HG03342 (cell line): ENCODE results near the gene PLAC8L1.

Experiments
- ATAC-seq: cut with Tn5 transposase; IDR thresholded peaks from one replicate; pipeline ENCODE4 v1.9.1; 2021; ENCODE audit warnings: mild to moderate bottlenecking, moderate library complexity; ENCODE audit not compliant: unreplicated experiment

Gene PLAC8L1

DNA sequence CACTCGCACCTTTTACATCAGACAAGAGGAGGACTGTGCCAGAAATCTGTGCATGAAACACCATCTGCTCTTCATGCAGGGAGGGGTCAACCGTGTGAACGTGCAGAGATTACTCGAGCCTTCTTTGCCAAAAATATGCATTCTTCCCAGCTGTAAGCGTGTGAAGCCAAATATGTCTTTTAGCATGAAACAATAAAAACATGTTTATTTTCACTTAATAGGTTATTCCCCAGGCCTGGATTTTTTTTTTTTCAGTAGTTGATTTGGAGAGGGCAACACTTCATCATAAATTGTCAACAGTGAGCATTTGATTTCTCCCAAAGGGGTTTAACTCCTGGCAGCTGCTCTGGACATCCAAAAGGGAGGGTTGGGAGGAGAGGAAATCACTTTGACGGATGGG, 23.8 kb downstream of the PLAC8L1 start:
- no peak for ATAC-seq

DNA sequence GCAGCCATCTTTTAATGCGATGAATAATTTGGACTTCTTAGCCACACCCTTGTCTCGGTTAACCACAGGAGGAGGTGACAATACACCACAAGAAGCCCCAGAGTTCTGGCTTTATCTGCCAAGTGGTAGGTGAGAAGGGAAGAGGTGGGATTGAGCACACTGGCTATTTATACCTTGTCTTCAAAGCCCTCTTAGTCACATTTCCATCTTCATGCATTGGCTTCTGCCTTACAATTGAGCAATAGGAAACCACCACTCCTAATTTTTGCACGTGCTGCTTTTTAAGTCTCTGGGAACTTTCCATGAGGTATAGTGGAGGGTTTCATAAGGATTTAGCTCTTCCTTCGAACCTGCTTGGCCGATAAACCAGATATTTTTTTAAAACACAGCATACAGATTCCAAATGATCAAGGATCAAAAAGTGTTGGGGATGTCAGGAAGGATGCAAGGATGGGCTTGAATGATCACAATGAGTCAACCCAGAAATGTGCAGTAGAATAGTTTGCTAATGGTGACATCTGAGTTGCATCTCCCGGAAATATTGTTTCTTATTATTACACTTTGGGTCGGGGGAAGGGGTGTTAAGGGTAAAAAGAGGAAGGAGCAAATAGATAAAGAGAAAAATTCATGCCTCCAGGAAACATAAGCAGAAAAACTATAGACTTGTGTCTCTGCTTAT, 25.5 kb downstream of the PLAC8L1 start:
- peak; percentile 38 for ATAC-seq

DNA sequence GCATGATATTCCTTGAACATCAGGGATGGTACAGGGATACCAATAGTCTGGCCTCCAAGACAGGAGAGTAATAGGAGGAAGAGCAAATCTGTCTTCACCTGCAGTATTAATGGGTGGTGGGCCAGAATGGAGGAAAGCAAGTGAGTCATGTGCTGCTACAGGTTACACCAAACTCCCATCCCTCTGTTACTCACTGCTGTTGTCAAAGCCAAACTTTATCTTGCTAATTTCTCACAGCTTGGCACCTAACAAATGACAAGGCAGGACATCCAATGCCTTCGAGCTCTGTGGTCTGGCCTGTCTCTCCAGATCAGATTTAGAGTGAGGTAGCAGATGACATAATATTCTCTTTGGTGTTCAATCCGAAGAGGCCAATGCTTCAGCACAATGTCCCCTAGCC, 26.8 kb downstream of the PLAC8L1 start:
- ATAC-seq, result no peak

DNA sequence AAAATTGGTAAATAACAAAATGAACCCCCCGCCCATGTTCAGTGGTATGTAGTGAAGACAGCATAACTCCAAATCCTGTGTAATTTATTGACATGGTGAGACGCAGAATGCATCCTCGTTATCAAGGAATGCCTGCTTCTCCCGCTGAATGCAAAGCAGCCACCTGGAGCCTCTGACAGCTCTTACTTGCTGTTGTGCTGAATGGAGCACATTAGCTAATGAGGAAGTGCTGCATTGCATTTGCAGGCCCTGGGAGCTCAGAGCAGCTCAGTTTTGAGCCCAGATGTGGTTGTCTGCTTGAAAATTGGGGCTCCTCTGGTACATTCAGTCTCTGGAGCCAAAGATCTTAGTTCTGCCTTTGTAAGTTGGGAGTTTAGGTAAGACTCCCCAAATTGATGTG, 28.9 kb downstream of the PLAC8L1 start:
- ATAC-seq, result no peak

DNA sequence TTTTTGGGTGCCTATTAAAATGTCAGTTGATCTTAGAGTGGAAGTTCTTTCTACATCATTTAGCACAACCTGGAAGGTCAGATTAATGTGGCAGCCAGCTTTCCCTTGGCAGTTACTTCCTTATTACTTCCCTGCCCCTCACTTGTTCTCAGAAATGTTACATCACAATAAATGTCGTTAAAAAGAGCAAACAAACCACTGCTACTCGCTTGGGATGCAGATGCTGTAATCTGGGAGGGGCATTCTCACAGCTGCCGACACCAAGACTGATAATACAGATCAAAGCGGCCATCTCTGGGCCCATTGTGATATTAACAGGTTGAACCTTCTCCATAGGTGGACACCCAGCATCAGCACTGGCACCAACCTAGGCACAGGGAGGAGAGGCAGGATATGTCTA, 29.3 kb downstream of the PLAC8L1 start:
- ATAC-seq, result no peak

DNA sequence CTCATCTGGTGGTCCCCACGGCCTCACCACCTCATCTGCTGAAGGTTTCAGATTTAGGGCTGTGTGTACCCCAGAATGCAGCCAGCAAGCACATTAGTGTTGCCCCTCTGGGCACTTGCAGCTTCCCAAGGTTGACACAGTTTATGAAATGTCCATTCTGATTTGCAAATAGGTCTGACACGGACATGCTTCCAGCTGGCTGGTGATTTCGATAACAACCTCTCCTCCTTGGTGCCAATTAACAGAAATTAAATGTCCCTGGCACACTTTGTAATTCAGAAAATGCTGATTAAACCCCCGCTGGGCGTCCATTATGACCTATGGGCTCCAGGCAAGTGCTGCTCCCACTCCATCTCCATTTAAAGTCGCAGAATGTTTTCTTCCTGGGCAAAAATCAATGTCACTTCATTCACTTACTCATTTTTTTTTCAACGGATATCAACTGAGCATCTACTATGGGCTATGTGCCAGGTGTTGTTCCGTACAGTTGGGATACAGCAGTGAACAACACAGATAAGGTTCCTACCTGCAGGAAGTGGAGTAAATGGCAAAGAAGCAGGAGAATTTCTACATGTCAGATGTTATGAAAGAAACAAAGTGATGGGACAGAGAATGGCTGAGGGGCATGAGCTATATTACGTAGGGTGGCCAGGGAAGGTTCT, 32.0 kb downstream of the PLAC8L1 start:
- no peak for ATAC-seq

DNA sequence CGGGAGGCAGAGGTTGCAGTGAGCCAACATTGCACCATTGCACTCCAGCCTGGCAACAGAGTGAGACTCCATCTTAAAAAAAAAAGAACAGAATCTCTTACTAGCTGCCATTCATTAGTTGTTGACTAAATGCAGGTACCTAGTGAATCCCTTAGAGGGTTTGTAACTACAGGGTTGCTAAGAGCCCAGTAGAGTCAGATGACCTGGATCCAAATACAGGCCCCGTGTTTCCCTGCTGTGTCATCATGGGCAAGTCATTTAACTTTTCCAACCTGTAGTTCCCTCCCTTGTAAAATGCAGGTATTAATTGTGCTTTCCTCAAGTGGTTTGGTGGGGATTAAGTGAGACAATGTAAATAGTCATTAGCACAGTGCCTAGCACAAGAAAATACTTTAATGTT, 32.8 kb downstream of the PLAC8L1 start:
- no peak for ATAC-seq

DNA sequence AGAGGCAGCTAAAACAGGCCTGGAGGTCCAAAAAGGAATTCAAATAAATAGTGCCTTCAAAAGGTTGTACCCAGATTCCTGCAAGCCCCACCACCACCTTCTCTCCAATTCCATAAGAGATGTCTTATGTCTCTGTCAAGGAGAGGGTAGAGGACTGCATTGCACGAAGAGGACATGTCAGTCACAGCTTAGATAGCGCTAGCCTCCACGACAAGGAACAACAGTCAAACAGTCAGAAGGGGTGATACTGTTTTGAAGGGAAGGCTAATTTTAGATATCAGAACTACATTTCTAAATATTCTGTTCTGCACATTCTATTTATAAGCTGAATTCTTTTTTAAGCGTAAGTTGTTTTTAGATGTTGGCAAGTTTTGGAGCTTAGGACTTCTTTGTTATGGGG, 34.2 kb downstream of the PLAC8L1 start:
- no peak for ATAC-seq

DNA sequence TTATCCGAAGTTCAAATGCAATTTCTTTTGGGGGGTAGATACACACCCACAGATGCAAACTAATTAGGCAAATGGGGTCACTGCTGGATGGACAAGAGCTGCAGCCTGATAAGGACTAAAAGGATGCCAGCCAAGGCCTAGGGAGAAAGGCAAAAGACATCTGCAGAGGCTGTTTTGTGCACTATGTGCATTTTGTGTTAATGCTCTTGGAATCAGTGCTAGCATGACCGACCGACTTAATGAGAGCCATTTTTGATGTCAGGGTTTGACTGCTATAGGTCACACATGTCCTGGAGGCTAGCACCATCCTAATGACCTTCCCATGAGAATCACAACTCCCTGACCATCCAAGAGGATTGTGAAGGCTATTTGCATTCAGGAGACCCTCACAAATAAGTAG, 34.6 kb downstream of the PLAC8L1 start:
- no peak for ATAC-seq

DNA sequence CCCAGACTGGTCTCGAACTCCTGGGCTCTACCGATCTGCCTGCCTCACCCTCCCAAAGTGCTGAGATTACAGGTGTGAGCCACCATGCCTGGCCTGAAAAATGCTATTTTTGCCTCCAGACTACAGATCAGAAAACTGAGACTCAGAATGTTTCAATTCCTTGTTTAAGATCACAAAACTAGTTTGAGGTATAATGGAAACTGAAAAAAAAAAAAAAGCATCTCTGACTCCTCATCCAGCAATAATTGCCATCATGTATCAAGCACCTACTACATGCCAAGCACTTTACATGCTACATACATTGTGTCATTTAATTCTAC, 35.6 kb downstream of the PLAC8L1 start:
- peak; percentile 39 for ATAC-seq

DNA sequence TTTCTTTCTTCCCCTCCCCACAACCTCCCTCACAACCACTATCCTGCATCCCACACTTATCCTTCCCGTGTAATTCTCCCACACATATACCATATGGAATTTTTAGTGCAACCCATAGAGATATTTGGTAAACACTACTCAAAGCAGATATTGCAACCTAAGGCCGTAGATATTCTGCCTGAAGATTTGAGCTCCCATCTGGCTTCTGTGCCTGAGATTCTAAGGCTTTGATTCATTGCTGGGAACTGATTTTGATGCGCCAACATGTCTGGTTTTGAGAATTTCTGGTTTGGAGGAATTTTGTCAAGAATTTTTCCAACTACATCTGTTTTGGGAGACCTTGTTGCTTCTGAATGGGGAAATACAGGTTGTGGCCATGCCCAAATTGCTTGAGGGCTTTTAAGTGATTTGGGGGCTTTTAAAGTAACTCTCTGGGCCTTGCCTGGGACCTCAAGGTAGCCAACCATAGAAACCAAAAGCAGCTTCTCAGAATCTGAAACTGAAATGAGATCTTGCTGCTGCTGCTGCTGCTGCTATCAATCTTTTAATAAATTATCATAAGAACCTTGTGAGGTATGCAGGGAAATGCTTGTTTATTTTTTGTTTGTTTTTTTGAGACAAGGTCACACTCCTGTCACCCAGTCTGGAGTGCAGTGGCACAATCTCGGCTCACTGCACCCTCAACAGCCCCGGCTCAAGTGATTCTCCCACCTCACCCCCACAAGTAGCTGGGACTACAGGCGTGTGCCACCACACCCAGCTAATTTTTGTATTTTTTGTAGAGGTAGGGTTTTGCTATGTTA, 36.2 kb downstream of the PLAC8L1 start:
- peak; percentile 69 for ATAC-seq

DNA sequence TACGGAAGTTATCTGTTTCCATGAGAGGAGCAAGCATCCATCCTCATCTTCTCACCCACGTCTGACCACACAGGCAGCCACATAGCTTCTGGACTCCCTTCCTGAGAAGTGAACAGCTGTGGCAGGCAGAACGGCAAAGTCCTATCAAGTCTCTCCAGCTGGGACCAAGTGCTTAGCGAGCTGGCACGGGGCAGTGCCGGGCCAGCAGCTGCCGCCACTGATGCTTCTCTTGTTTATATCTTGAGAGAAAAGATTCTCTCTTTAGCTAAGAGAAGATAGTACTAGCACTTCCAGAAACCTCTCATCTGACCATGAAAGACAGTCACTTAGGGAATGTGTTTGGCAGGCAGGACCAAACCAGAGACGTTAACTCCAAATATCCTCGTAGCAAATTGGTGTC, 37.2 kb downstream of the PLAC8L1 start:
- ATAC-seq, result no peak

DNA sequence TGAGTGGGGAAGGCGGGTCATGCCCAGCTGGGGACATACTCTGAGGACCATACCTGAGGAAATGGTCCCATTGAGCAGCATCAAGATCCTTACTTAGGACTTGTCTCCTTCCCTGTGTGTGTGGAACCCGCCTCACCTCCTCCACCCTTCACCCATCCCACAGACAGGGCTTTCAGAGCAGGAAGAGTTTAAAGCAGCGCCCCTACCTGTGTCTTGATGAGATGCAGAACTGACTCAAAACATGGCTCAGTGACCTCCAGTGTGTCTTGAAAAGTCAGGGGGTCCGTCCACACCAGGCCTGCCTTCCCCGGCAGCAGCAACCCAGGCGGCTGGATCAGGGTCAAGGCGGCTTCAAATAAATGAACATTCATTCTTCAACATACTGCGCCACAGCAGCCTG, 38.4 kb downstream of the PLAC8L1 start:
- ATAC-seq, result no peak

DNA sequence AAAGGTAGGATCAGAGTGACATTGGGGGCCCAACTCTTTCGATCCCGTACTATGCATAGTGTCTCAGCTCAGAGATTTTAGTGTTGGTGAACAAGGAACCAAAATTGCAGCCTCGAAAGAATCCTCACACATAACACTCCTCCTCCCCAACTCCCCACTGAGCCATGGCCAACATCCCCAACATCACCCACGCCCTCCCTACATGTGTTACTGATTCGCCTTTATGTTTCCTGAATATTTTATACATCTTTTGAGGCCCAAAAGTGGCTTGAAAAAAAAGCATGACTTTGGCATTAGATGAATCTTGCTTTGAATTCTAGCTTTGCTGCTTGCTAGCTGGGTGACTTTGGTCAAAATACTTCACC, 45.2 kb downstream of the PLAC8L1 start:
- no peak for ATAC-seq

DNA sequence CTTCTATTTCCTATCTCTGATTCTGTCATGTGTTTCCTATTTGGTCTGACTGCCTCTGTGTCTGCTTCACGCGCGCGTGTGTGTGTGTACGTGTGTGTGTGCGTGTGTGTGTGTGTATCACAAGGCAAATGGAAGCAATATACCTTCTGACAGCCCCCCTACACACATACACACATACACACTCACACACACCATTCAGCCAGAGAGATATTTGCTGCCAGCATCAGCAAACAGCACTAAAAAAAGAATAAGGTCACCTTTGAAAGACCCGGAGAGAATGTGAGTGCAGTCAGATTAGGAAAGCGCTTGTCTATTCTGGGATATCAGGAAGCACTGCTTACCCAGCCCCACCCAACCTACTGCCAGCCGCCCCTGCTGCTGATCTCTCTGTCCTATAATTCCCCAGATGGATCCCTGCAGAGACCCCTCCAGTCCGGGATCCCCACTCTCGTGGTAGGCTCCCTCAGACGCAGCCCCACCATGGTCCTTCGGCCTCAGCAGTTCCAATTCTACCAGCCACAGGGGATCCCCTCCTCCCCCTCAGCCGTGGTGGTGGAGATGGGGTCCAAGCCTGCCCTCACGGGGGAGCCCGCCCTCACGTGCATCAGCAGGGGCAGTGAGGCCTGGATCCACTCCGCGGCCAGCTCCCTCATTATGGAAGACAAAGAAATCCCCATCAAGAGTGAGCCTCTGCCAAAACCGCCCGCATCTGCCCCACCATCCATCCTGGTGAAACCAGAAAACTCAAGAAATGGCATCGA, 45.7 kb downstream of the PLAC8L1 start:
- ATAC-seq, result no peak

DNA sequence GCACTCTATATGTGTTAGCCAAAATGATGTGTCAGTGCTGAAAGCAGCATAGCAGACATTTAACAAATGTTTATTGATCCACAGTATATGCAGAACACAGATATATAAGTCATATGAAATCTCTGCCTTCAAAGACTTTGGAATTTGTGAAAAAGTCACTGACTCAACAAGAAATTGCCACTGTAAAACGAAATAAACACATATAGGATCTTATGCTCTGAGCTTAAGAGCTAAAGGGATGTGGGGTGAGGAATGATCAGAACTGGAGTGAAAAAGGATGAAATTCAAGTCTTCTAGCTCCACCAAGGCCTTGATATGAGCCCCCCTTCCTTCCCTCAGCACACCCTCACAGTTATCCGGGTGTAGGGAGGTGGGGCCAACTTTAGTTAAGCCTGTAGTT, 49.9 kb downstream of the PLAC8L1 start:
- ATAC-seq, result no peak

DNA sequence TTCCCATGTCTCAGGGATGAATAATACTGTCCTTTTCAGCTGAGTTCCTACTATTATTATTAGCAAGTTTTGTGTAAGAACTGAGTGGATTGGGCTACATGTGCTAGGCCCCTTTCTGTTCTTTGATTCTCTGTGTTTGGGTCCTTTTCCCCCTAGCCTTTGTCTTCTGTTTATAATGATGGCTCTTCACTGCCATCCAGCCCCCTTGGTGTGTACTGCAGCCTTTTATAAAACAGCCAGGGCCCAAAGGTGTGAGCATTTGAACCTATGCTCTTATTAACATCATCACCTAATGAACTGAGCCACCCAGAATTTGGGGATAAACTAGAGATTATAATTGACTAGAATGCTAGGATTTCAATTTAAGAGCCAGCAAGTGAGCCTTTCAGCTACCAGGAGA, 52.6 kb downstream of the PLAC8L1 start:
- no peak for ATAC-seq

DNA sequence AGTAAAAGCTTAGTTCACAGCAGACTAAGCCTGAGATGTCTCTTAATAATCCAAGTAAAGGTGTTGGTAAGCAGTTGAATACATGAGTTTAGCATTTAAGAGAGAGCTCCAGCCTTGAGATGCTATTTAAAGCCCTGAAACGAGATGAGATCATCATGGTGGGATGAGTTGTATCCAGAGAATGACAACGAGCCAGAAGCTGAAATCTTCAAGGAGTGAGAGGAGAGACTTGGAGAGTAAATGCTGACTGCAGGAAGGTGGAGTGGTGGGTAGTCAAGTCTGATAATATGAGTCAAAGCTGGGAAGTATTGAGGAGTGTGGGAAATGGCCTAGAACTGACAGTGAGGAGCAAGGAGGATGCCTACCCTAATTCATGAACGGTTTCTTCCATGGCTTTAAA, 53.7 kb downstream of the PLAC8L1 start:
- ATAC-seq, result no peak

DNA sequence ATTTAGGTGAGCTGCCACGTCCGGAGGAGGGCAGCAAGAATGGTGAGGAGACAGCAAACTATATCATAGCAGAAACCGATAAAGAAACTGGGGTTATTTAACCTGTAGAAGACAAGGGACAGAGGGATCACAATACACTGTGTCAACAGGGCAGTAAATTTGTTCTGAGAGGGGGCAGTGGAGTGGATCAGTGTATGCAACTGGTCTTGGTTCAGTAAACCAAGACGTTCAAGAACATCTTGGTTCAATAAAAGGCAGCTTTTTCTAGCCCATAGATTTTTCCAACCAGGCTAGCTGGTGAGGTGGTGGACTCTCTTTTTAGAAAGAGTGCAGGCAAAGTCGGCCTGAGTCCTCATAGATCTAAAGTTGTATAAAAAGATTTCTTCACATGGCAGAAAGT, 55.3 kb downstream of the PLAC8L1 start:
- ATAC-seq, result no peak

DNA sequence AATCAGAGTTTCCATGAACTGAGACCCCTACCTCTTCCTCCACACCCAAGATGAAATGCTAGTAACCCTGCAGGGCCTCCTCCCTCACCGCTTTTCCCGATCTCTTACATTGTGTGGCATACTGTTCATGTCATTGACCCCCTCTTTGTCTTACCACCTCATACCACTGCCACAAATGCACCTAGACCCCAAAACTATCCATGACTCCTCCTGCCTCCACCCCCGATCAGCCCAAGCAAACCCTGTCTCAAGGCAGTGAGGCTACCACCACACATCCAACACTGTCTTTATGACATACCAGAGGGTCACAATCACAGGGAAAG, 55.7 kb downstream of the PLAC8L1 start:
- no peak for ATAC-seq

DNA sequence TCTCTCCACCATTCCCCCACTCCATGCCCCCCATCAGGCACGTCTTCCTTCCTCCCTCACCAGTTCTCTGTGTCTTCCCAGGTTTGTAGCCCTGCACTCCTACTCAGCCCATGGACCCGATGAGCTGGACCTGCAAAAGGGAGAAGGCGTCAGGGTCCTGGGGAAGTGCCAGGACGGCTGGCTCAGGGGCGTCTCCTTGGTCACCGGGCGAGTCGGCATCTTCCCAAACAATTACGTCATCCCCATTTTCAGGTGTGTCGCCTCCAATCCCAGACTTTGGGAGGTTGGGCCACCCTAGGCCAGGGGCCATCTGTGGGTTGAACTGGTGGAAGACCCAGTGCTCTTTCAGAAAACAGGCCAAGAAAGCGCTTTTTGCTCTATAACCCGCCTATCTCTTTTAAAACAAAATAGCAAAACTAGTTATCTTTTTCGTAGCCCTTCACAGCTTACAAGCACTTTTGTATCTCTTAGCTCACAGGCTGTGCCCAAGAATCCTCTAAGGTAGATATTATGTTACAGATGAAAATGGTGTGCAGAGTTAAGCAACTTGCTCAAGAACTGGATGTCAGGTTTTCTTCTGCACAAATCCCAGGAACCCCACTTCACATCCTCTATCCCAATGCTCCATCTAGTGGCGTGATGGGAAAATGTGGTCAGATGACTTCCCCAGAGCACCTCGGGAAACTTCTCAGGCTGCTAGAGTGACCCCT, 56.2 kb downstream of the PLAC8L1 start:
- ATAC-seq, result no peak
